ENCODE data around the gene PI16. TPM values are rescaled to one million over a fixed set of nuclear protein-coding genes. Genes with fewer than 3 reads are reported as not detected.

Gene PI16
- polyA plus RNA-seq, 1 donor from 2014 or later: not detected

GRCh38 chr6:37008484-37009465 lies 54.2 kb downstream of the PI16 start:
- no peak overlapping the region for H3K27ac ChIP-seq (ENCODE audit: low read length)
- no peaks in the 10 kb centered on the region for H3F3A ChIP-seq (ENCODE audit: insufficient read depth, low read length, poor library complexity, severe bottlenecking)
- no peaks in the 10 kb centered on the region for H3K9me2 ChIP-seq (ENCODE audit: insufficient read depth, low read length)
- H3K4me2 ChIP-seq (ENCODE audit: low read length): no peak overlapping the region
- H3K4me3 ChIP-seq (ENCODE audit: low read length): no peak overlapping the region
- H3K9ac ChIP-seq (ENCODE audit: low read length): no peak overlapping the region
- no peaks in the 10 kb centered on the region for H3K36me3 ChIP-seq (ENCODE audit: insufficient read depth, low read length)
- TF ChIP-seq EP300 (conservative IDR thresholded peaks at IDR 0.05; ENCODE audit: poor library complexity, severe bottlenecking) (no peak), SMC3 (conservative IDR thresholded peaks at IDR 0.05; ENCODE audit: poor library complexity) (no peak), MXI1 (conservative IDR thresholded peaks at IDR 0.05; ENCODE audit: poor library complexity, severe bottlenecking) (no peak), TAF1 (IDR thresholded peaks at IDR 0.05; ENCODE audit: low read depth) (no peak), REST (IDR thresholded peaks at IDR 0.05; ENCODE audit: borderline replicate concordance) (no peak), CTCF (IDR thresholded peaks at IDR 0.05; ENCODE audit: poor library complexity, severe bottlenecking) (no peak), POLR2AphosphoS5 (IDR thresholded peaks at IDR 0.05) (no peak), EZH2 (IDR thresholded peaks at IDR 0.05; ENCODE audit: borderline replicate concordance, insufficient read depth, low read length, poor library complexity, severe bottlenecking) (no peak), RAD21 (conservative IDR thresholded peaks at IDR 0.05) (no peak)
- H3K27me3 ChIP-seq (ENCODE audit: insufficient read depth, low read depth, low read length): no peaks in the 10 kb centered on the region
- no peaks in the 10 kb centered on the region for H3K9me3 ChIP-seq (ENCODE audit: low read length)
- H2AFZ ChIP-seq (ENCODE audit: low read depth, low read length): no peak overlapping the region
- no peaks in the 10 kb centered on the region for H4K20me1 ChIP-seq (ENCODE audit: insufficient read depth)
- H3K79me2 ChIP-seq (replicated peaks; ENCODE audit: insufficient read depth, low read length): no peaks in the 10 kb centered on the region

- no peaks in the 10 kb centered on the region for H3K27me3 ChIP-seq (ENCODE audit: insufficient read depth, low read depth, low read length)
- no peak overlapping the region for H3K27ac ChIP-seq (ENCODE audit: low read length)
- no peak overlapping the region for H3K4me3 ChIP-seq (ENCODE audit: low read length)
- TF ChIP-seq TAF1 (IDR thresholded peaks at IDR 0.05; ENCODE audit: low read depth) (no peak), POLR2AphosphoS5 (IDR thresholded peaks at IDR 0.05) (no peak), EZH2 (IDR thresholded peaks at IDR 0.05; ENCODE audit: borderline replicate concordance, insufficient read depth, low read length, poor library complexity, severe bottlenecking) (no peak), EP300 (conservative IDR thresholded peaks at IDR 0.05; ENCODE audit: poor library complexity, severe bottlenecking) (no peak), SMC3 (conservative IDR thresholded peaks at IDR 0.05; ENCODE audit: poor library complexity) (no peak), REST (IDR thresholded peaks at IDR 0.05; ENCODE audit: borderline replicate concordance) (no peak), MXI1 (conservative IDR thresholded peaks at IDR 0.05; ENCODE audit: poor library complexity, severe bottlenecking) (no peak), CTCF (IDR thresholded peaks at IDR 0.05; ENCODE audit: poor library complexity, severe bottlenecking) (no peak), RAD21 (conservative IDR thresholded peaks at IDR 0.05) (no peak)
- H3K79me2 ChIP-seq (replicated peaks; ENCODE audit: insufficient read depth, low read length): no peaks in the 10 kb centered on the region
- no peaks in the 10 kb centered on the region for H3K9me2 ChIP-seq (ENCODE audit: insufficient read depth, low read length)
- H3K9me3 ChIP-seq (ENCODE audit: low read length): no peaks in the 10 kb centered on the region
- H4K20me1 ChIP-seq (ENCODE audit: insufficient read depth): no peaks in the 10 kb centered on the region
- no peak overlapping the region for H2AFZ ChIP-seq (ENCODE audit: low read depth, low read length)
- no peaks in the 10 kb centered on the region for H3F3A ChIP-seq (ENCODE audit: insufficient read depth, low read length, poor library complexity, severe bottlenecking)
- H3K36me3 ChIP-seq (ENCODE audit: insufficient read depth, low read length): no peaks in the 10 kb centered on the region
- H3K9ac ChIP-seq (ENCODE audit: low read length): no peak overlapping the region
- no peak overlapping the region for H3K4me2 ChIP-seq (ENCODE audit: low read length)
Measured at GRCh38 chr6:37010402-37010892, 55.9 kb downstream of the PI16 start.

Data from neural cell (in vitro differentiated cells).